GM19395 (cell line): ENCODE results near the gene ZSCAN12.

Experiments
- ATAC-seq: cut with Tn5 transposase; IDR thresholded peaks from one replicate; pipeline ENCODE4 v1.9.1; 2021; ENCODE audit warnings: mild to moderate bottlenecking, moderate library complexity; ENCODE audit not compliant: unreplicated experiment

Gene ZSCAN12

DNA sequence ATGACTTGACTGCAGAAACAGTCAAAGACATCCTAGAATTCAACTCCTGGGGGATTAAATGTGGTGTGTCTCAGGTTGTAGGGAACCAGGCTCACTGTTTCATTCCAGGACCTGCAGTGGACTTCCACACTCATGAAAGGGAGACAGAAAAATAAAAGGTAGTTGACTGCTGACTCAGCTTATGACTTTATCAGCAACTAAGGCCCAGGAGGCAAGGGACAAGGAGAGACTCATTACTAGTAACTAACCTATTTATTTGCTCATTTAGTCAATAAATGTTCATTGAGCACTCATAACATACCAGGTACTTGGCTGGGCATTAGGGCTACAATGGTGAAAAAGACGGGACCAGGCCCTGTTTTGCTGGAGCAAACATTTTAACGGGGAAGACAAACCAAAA, 66.5 kb downstream of the ZSCAN12 start:
- no peak for ATAC-seq

DNA sequence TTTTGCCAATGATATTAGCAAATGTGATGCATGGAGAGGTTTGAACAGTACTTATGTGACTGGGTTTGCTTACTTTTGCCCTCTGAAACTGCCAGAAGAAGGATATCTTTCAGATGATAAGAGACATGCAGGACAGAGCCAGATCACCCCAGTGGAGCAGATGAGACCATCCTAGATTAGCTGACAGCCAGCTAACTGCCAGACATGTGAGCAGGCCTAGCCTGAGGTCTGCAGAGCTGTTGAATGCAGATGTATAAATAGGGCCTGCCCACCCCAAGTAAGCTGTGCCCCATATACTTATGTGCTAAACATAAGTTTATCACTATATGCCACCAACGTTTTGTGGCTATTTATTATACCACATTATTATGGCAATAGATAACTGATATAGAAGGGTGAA, 69.5 kb downstream of the ZSCAN12 start:
- no peak for ATAC-seq
